Smooth muscle cell (in vitro differentiated cells): ENCODE data around the gene IL17C. TPM values are rescaled to one million over a fixed set of nuclear protein-coding genes. Genes with fewer than 3 reads are reported as not detected.

Experiments
- DNase-seq: peaks from one replicate; lab custom pipeline; 2025; ENCODE audit not compliant: unreplicated experiment; lab: John Stamatoyannopoulos, UW
- H2AFZ ChIP-seq: fragments of 200-600 bp; sonication (generic); 2 replicates; pipeline ENCODE4 v1.6.0; 2016; ENCODE audit warnings: antibody characterized with exemption, low read depth, mild to moderate bottlenecking
- H3F3A ChIP-seq: fragments of 200-600 bp; sonication (generic); 2 replicates; pipeline ENCODE4 v1.6.0; 2017; ENCODE audit warnings: antibody characterized with exemption, low read depth
- H3K27ac ChIP-seq: fragments of 200-600 bp; sonication (generic); 2 replicates; pipeline ENCODE4 v1.5.1; 2016; ENCODE audit warnings: low read depth, mild to moderate bottlenecking
- H3K27me3 ChIP-seq: fragments of 200-600 bp; sonication (generic); 2 replicates; pipeline ENCODE4 v1.6.1; 2016; ENCODE audit warnings: low read depth, mild to moderate bottlenecking
- H3K36me3 ChIP-seq: fragments of 200-600 bp; sonication (generic); 2 replicates; pipeline ENCODE4 v1.5.1; 2016; ENCODE audit warnings: low read depth
- H3K4me1 ChIP-seq: fragments of 200-600 bp; sonication (generic); 2 replicates; pipeline ENCODE4 v1.5.1; 2016; ENCODE audit warnings: low read depth
- H3K4me2 ChIP-seq: fragments of 200-600 bp; sonication (generic); 2 replicates; pipeline ENCODE4 v1.6.0; 2016; ENCODE audit warnings: mild to moderate bottlenecking
- H3K4me3 ChIP-seq: fragments of 200-600 bp; sonication (generic); 2 replicates; pipeline ENCODE4 v1.5.1; 2016; ENCODE audit warnings: mild to moderate bottlenecking
- H3K79me2 ChIP-seq: fragments of 200-600 bp; sonication (generic); 2 replicates; pipeline ENCODE4 v1.6.0; 2016; ENCODE audit warnings: low read depth, mild to moderate bottlenecking
- H3K9ac ChIP-seq: fragments of 200-600 bp; sonication (generic); 2 replicates; pipeline ENCODE4 v1.6.0; 2016; ENCODE audit warnings: low read depth
- H3K9me3 ChIP-seq: fragments of 200-600 bp; sonication (generic); replicated peaks from 2 replicates; pipeline ENCODE4 v1.5.1; 2016; ENCODE audit warnings: low read depth
- H4K20me1 ChIP-seq: fragments of 200-600 bp; sonication (generic); 2 replicates; pipeline ENCODE4 v1.6.0; 2016; ENCODE audit warnings: low read depth
- WGBS: methylation state at CpG from one replicate; pipeline ENCODE4 v1.1.7; 2016; ENCODE audit warnings: low lambda C conversion rate; 5-methylcytosine and 5-hydroxymethylcytosine counted together
- polyA plus RNA-seq: library from polyadenylated mRNA; unstranded; fragments of >200 nt; fragmentation: Nextera tagmentation; extraction: Ambion mirVana; gene quantifications from 2 replicates; pipeline ENCODE4 v1.2.1, GENCODE V29; 2016
- total RNA-seq: library from RNA; depleted of rRNA; stranded (reverse); fragments of >200 nt; gene quantifications from 2 replicates; pipeline ENCODE4 v1.2.3, GENCODE V29; 2014
- TF ChIP-seq, protein P1 (sequence below): fragments of 200-600 bp; sonication (generic); IDR thresholded peaks from 2 replicates; pipeline ENCODE4 v1.5.1; 2017; ENCODE audit warnings: borderline replicate concordance, mild to moderate bottlenecking, antibody characterized with exemption; ENCODE audit not compliant: insufficient read depth, poor library complexity, severe bottlenecking

Gene IL17C
- total and polyA plus RNA-seq, 2 experiments from 2014 or later = not detected

- H3K4me3 ChIP-seq = no peak overlapping the region
- no peaks in the 10 kb centered on the region for H3K9me3 ChIP-seq
- H3K79me2 ChIP-seq = no peaks in the 10 kb centered on the region
- TF ChIP-seq, protein P1, sequence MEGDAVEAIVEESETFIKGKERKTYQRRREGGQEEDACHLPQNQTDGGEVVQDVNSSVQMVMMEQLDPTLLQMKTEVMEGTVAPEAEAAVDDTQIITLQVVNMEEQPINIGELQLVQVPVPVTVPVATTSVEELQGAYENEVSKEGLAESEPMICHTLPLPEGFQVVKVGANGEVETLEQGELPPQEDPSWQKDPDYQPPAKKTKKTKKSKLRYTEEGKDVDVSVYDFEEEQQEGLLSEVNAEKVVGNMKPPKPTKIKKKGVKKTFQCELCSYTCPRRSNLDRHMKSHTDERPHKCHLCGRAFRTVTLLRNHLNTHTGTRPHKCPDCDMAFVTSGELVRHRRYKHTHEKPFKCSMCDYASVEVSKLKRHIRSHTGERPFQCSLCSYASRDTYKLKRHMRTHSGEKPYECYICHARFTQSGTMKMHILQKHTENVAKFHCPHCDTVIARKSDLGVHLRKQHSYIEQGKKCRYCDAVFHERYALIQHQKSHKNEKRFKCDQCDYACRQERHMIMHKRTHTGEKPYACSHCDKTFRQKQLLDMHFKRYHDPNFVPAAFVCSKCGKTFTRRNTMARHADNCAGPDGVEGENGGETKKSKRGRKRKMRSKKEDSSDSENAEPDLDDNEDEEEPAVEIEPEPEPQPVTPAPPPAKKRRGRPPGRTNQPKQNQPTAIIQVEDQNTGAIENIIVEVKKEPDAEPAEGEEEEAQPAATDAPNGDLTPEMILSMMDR = no peak
- 74% methylated on average over 40 of the region's 45 CpGs for WGBS
- no peak overlapping the region for H3K27ac ChIP-seq
- H3K4me2 ChIP-seq = no peak overlapping the region
- no peak overlapping the region for H3K9ac ChIP-seq
- peaks cover 4% of the 10 kb centered on the region for H3K27me3 ChIP-seq
- H3F3A ChIP-seq = no peaks in the 10 kb centered on the region
- no peaks in the 10 kb centered on the region for H4K20me1 ChIP-seq
- no peaks in the 10 kb centered on the region for H3K36me3 ChIP-seq
- H3K4me1 ChIP-seq = peaks cover 1% of the 10 kb centered on the region
- DNase-seq = no peak
- H2AFZ ChIP-seq = no peak overlapping the region
Measured at GRCh38 chr16:88639231-88640038, 1.1 kb downstream of the IL17C start.

- no peaks in the 10 kb centered on the region for H3K79me2 ChIP-seq
- DNase-seq = no peak
- no peak overlapping the region for H3K4me3 ChIP-seq
- no peaks in the 10 kb centered on the region for H3K9me3 ChIP-seq
- H3F3A ChIP-seq = no peaks in the 10 kb centered on the region
- peaks cover 4% of the 10 kb centered on the region for H3K27me3 ChIP-seq
- no peaks in the 10 kb centered on the region for H3K4me1 ChIP-seq
- WGBS = 90% methylated on average over 13 of the region's 13 CpGs
- no peaks in the 10 kb centered on the region for H3K36me3 ChIP-seq
- no peak overlapping the region for H3K27ac ChIP-seq
- H2AFZ ChIP-seq = no peak overlapping the region
- TF ChIP-seq, protein P1 = no peak
- H3K4me2 ChIP-seq = no peak overlapping the region
- H3K9ac ChIP-seq = no peak overlapping the region
- H4K20me1 ChIP-seq = no peaks in the 10 kb centered on the region
Measured at GRCh38 chr16:88640039-88640495, 1.7 kb downstream of the IL17C start.

GRCh38 chr16:88640498-88641247 lies 2.3 kb downstream of the IL17C start:
- Histone ChIP-seq H3F3A (no peaks in the 10 kb centered on the region), H3K9me3 (no peaks in the 10 kb centered on the region), H3K36me3 (no peaks in the 10 kb centered on the region), H3K4me3 (no peak overlapping the region), H3K27me3 (peaks cover 4% of the 10 kb centered on the region), H3K79me2 (no peaks in the 10 kb centered on the region), H3K4me2 (no peak overlapping the region), H3K27ac (no peak overlapping the region), H3K9ac (no peak overlapping the region), H2AFZ (no peak overlapping the region), H4K20me1 (peaks cover 5% of the 10 kb centered on the region), H3K4me1 (no peaks in the 10 kb centered on the region)
- DNase-seq = no peak
- TF ChIP-seq, protein P1 = no peak
- 92% methylated on average over 17 of the region's 17 CpGs for WGBS
